ENCODE results near the gene COLEC11.
"Not testable (repeated sequence)": the region's sequence is repeated elsewhere in the genome, so short reads cannot be mapped to it uniquely, and the experiment has no call there.

The COLEC11 gene

DNA sequence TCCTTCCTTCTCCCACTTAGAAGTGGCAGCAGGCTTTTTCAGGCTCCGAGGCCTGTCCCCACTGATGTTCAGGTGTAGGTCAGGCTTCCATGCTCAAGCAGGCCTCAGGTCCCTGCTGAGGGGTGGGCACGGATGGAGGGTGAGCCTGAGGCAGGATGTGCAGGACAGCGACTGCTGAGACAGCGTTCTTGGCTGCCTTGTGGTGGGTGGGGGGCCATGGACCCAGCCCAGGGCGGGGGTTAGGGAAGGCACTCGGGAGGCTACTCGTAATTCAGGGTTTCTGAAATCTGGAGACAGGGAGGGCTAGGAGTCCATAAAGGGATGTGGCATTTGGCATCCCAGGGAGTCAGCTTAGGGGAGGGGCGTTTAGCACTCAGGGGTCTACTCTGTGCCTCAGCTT is 30.3 kb downstream of the COLEC11 start:
- no peak for DNase-seq (ENCODE audit: low read depth)

GRCh38 chr2:3626118-3626811 is 31.4 kb downstream of the COLEC11 start:
- peak; percentile 41 for DNase-seq (ENCODE audit: low read depth)

GRCh38 chr2:3626812-3627499 is 32.0 kb downstream of the COLEC11 start:
- no peak for DNase-seq (ENCODE audit: low read depth)

- no peak for DNase-seq (ENCODE audit: low read depth)
These were observed 32.7 kb downstream of the COLEC11 start for GRCh38 chr2:3627500-3628100.

DNA sequence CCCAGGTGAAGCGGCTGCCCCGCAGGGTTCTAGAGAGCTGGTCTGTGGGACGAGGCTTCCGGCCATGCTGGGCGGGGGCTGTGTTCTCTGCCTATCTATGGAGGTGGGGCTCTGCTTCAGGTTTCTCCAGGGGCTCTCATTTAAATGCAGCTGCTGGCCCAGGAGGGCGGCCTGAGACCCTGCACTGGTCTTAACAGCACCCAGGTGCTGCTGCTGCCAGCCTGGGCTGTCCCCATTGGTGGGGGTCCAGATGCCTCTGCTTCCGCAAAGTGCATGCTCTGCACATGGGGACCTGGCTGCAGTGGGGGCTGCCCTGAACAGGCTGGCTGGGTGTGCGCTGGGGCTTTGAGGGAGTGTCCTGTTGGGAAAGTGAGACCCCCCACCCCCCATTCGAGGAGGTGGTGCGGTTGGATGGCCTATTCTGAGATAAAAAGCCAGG is 33.3 kb downstream of the COLEC11 start:
- no peak for DNase-seq (ENCODE audit: low read depth)

GRCh38 chr2:3628800-3629199 is 33.9 kb downstream of the COLEC11 start:
- no peak for DNase-seq (ENCODE audit: low read depth)

DNA sequence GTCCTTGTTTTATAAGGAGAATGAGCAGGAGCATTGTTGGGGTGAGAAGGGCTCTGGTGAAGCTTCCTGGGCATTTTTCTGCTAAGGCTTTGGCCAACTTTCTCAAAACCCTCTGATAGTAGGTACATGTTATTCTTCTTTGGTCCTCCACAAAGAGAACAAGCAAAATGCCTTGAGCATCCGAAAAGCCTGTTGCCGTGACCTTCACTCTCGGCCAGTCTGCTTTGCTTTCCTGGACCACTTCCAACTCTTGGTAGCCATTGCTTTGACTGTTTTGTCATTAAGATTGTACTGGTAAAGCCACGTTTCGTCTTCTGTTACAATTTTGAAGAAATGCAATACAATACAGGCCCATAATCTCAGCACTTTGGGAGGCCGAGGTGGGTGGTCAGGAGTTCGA is 35.7 kb downstream of the COLEC11 start:
- DNase-seq (ENCODE audit: low read depth), result no peak

- no peak for DNase-seq (ENCODE audit: low read depth)
These were observed 36.4 kb downstream of the COLEC11 start for GRCh38 chr2:3631161-3631850.

DNA sequence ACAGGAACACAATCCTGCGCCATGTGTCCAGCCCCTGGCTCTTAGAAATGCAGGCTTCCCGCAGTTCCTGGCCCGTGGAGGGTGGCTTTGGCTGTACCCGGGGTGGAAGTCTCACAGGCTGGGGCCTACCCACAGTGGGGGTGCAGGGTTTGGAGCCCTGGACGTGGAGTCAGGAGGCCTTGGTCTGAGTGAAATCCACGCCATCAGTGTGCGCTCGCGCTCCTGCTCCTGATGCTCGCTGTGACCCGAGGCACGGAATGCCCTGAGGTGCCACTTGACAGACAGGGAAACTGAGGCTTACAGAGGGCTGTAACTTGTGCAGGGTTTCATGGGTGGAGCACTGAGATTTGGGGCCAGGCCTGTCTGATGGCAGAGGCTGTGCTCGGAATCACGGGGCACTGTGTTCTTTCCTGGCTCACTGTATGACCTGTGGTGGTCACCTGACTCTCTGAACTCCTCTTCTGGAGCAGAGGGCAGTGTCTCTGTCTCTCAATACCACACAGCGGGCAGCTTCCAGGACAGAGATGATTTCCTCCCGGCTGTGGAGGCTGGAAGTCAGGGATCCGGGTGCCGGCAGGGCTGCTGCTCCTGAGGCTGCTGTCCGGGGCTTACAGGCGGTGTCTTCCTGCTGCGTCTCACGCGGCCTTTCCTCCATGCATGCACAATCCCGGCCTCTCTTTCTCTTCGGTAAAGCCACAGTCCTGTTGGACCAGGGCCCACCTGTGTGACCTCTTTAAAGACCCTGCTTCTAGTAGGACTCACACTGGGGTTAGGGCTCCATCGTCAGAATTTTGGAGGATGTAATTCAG is 37.1 kb downstream of the COLEC11 start:
- DNase-seq (ENCODE audit: low read depth), result no peak

- peak; percentile 12 for DNase-seq (ENCODE audit: low read depth)
These were observed 38.4 kb downstream of the COLEC11 start for GRCh38 chr2:3633089-3633981.

DNA sequence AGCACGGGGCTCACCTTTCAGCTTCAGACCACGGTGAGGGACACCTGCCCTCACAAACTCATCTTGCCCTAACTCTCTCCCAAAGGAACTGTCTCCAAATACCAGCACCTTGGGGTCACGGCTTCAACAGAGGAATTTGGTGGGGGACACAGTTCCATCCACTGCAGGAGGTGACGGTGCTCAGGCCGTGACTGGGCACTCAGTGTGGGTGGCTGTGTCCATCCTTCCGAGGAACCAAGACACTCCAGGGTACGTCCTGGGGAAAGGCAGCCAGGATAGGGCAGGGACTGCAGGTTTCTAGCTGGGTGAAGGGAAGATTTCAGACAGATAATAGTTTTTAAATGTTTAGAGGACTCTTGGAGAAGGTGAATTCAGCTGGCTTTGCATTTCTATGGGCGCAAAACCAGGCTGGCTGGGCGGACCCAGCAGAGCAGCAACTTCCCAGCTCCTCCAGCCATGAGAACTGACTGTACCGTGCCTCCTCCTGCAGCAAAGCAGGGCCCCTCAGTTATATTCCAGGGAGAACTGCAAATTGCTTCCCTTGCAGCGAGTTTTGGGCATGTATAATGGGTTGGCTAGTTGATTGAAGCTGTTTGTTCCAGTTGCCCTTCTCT is 39.2 kb downstream of the COLEC11 start:
- DNase-seq (ENCODE audit: low read depth), result no peak

DNA sequence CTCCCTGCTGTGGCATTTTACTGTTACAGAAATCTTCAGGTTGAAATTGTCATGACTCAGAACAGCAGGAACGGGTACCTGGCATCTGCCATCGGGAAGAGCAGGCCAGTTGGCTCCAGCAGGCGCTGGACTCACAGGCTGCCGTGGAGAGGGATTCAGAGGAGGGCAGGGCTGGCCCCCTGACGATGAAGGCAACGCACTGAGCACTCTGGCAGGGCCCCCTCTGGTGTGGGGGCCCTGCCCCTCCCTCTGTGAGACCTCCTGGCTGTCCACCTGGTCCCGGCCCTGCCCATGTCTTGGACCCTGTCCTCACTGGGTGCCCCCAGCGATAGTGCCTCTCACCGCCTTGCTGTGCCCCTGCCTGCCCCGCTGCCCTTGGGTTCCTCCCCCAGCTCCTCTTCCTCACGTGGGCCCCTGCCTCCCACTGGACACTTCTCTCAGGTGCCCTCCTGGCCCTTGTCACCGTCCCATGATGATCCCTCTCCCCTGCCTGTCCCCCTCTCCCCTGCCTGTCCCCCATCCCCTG is 39.7 kb downstream of the COLEC11 start:
- DNase-seq (ENCODE audit: low read depth), result no peak

GRCh38 chr2:3635171-3635974 is 40.5 kb downstream of the COLEC11 start:
- peak; percentile 44 for DNase-seq (ENCODE audit: low read depth)

DNA sequence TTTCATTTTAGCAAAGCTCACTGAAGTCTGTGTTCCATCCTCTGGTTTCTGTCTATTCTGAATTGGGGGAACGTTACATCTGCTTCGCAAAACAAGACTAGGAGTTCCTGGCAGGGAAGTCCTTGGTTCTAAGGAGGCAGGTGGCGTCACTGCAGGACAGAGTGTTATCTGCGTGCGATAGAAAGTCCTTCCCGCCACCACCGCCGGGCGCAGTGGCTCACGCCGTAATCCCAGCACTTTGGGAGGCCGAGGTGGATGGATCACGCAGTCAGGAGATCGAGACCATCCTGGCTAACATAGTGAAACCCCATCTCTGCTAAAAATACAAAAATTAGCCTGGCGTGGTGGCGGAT is 41.0 kb downstream of the COLEC11 start:
- DNase-seq (ENCODE audit: low read depth), result not testable (repeated sequence)

DNA sequence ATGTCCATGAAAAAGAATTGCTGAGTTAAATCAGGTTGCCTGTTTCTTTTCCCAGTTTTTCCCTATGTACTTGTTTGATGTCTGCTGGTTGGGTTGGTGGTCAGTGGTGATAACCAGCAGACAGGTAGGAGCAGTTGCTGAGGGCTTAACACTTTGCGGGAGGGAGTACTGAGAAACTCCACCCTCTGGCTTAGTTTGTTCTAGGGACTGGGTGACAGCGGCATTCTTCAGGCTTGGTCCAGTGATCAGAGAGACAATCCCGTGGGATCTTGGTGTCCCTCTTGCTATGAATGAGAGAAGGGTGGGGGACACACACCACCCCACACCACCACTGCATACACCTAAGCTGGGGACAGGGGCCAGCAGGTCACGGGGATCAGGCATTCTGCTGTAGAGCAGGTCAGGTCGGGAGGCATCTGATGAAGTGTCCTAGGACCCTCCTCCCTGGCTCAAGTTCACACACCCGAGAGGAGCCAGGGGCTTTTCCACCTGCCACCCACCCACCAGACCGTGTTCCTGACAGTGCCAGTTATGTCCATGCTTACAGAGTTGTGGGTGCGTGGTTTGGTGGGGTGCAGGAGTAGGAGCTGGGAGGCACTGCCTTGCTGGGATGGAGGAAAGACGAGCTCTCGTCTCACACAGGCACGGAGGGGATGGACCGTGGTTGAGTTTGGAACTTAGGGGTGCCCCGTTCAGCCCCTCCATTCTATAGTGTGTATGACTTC is 41.8 kb downstream of the COLEC11 start:
- DNase-seq (ENCODE audit: low read depth), result no peak

- no peak for DNase-seq (ENCODE audit: low read depth)
These were observed 42.4 kb downstream of the COLEC11 start for GRCh38 chr2:3637311-3637675.

GRCh38 chr2:3637692-3638455 is 43.0 kb downstream of the COLEC11 start:
- no peak for DNase-seq (ENCODE audit: low read depth)

- no peak for DNase-seq (ENCODE audit: low read depth)
These were observed 43.5 kb downstream of the COLEC11 start for GRCh38 chr2:3638456-3638810.
